Measurements from ENCODE around the gene GSTT4. TPM values are rescaled to one million over a fixed set of nuclear protein-coding genes. Genes with fewer than 3 reads are reported as not detected.

Gene GSTT4
- total RNA-seq, 5 donors from 2014 or later (not counting 1 experiment from before 2014, with no cell fraction given): not detected

- Histone ChIP-seq H3K27me3 (replicated peaks in 1 of 2; ENCODE audit: control insufficient read depth in 2 of 2, extremely low read depth in 1 of 2, insufficient read depth in 2 of 2, low read length in 1 of 2) (peaks cover 0 to 32% of the 10 kb centered on the region in 2 experiments), H3K36me3 (ENCODE audit: control insufficient read depth in 2 of 2, extremely low read depth in 1 of 2, insufficient read depth in 1 of 2, low read length in 1 of 2) (no peaks in the 10 kb centered on the region), H3K4me3 (ENCODE audit: control insufficient read depth in 1 of 2, extremely low read depth in 1 of 2, low read length in 1 of 2) (no peak overlapping the region), H3K9me3 (no peaks in the 10 kb centered on the region), H3K4me1 (ENCODE audit: control insufficient read depth in 1 of 2, extremely low read depth in 1 of 2, insufficient read depth in 2 of 2, low read length in 2 of 2) (peaks cover 3 to 17% of the 10 kb centered on the region in 2 experiments), H3K27ac (ENCODE audit: low read length) (no peak overlapping the region)
- no peaks in the 10 kb centered on the region for H3K36me3 Mint-ChIP-seq
- ATAC-seq (replicated peaks in 1 of 4): no peak
- no peak overlapping the region for H3K27ac Mint-ChIP-seq
- POLR2A ChIA-PET: interaction anchor here (0.6 to 0.7 kb wide), 3 partner anchors 169 to 352 kb away, joined by 3 to 7 read pairs (median 5); no protein-coding TSS in a partner anchor
- WGBS (ENCODE audit: insufficient coverage): no CpG with 5 or more reads among the region's 6 CpGs
- H3K4me3 Mint-ChIP-seq: no peak overlapping the region
- DNase-seq: no peak
- CTCF ChIA-PET: no interaction called here
- H3K4me1 Mint-ChIP-seq: peaks cover 20 to 32% (median 22%) of the 10 kb centered on the region in 3 donors
- H3K27me3 Mint-ChIP-seq: no peaks in the 10 kb centered on the region
- H3K9me3 Mint-ChIP-seq: no peaks in the 10 kb centered on the region
Measured at GRCh38 chr22:24008381-24009226, 3.4 kb upstream of the GSTT4 start.

- H3K27ac ChIP-seq (ENCODE audit: low read length): no peak overlapping the region
- no peak overlapping the region for H3K4me3 Mint-ChIP-seq
- no peak overlapping the region for H3K27ac Mint-ChIP-seq
- DNase-seq (no peak), ATAC-seq (replicated peaks in 1 of 4) (no peak)
- H3K4me1 ChIP-seq (ENCODE audit: control insufficient read depth in 1 of 2, extremely low read depth in 1 of 2, insufficient read depth in 2 of 2, low read length in 2 of 2): peaks cover 3 to 15% of the 10 kb centered on the region in 2 experiments
- no peaks in the 10 kb centered on the region for H3K9me3 ChIP-seq
- ChIA-PET POLR2A (interaction anchor here in 1 of 2 donors (0.7 kb wide), 1 partner anchor 312 kb away, joined by 3 read pairs; no protein-coding TSS in a partner anchor), CTCF (no interaction called here)
- H3K36me3 ChIP-seq (ENCODE audit: control insufficient read depth in 2 of 2, extremely low read depth in 1 of 2, insufficient read depth in 1 of 2, low read length in 1 of 2): no peaks in the 10 kb centered on the region
- H3K4me1 Mint-ChIP-seq: peaks cover 15 to 27% (median 17%) of the 10 kb centered on the region in 3 donors
- no peaks in the 10 kb centered on the region for H3K9me3 Mint-ChIP-seq
- no peak overlapping the region for H3K4me3 ChIP-seq (ENCODE audit: control insufficient read depth in 1 of 2, extremely low read depth in 1 of 2, low read length in 1 of 2)
- WGBS (ENCODE audit: insufficient coverage): 67% methylated on average over 1 of the region's 1 CpG
- H3K27me3 ChIP-seq (replicated peaks in 1 of 2; ENCODE audit: control insufficient read depth in 2 of 2, extremely low read depth in 1 of 2, insufficient read depth in 2 of 2, low read length in 1 of 2): peaks cover 0 to 36% of the 10 kb centered on the region in 2 experiments
- no peaks in the 10 kb centered on the region for H3K36me3 Mint-ChIP-seq
- no peaks in the 10 kb centered on the region for H3K27me3 Mint-ChIP-seq
Measured at GRCh38 chr22:24008022-24008283, 2.7 kb upstream of the GSTT4 start.

GRCh38 chr22:24007253-24008021 is 2.2 kb upstream of the GSTT4 start:
- no peaks in the 10 kb centered on the region for H3K27me3 Mint-ChIP-seq
- H3K36me3 ChIP-seq (ENCODE audit: control insufficient read depth in 2 of 2, extremely low read depth in 1 of 2, insufficient read depth in 1 of 2, low read length in 1 of 2): no peaks in the 10 kb centered on the region
- no peaks in the 10 kb centered on the region for H3K9me3 Mint-ChIP-seq
- no peak overlapping the region for H3K4me3 Mint-ChIP-seq
- H3K4me1 ChIP-seq (ENCODE audit: control insufficient read depth in 1 of 2, extremely low read depth in 1 of 2, insufficient read depth in 2 of 2, low read length in 2 of 2): peaks cover 2 to 10% of the 10 kb centered on the region in 2 experiments
- CTCF ChIA-PET: no interaction called here
- WGBS (ENCODE audit: insufficient coverage): 76% methylated on average over 6 of the region's 8 CpGs
- no peak for DNase-seq
- no peak overlapping the region for H3K4me3 ChIP-seq (ENCODE audit: control insufficient read depth in 1 of 2, extremely low read depth in 1 of 2, low read length in 1 of 2)
- ATAC-seq (replicated peaks in 1 of 4): no peak
- no peak overlapping the region for H3K27ac Mint-ChIP-seq
- peaks cover 13 to 25% (median 15%) of the 10 kb centered on the region in 3 donors for H3K4me1 Mint-ChIP-seq
- POLR2A ChIA-PET: no interaction called here
- H3K9me3 ChIP-seq: no peaks in the 10 kb centered on the region
- H3K27me3 ChIP-seq (replicated peaks in 1 of 2; ENCODE audit: control insufficient read depth in 2 of 2, extremely low read depth in 1 of 2, insufficient read depth in 2 of 2, low read length in 1 of 2): peaks cover 0 to 37% of the 10 kb centered on the region in 2 experiments
- H3K36me3 Mint-ChIP-seq: no peaks in the 10 kb centered on the region
- H3K27ac ChIP-seq (ENCODE audit: low read length): no peak overlapping the region

GRCh38 chr22:24006914-24007214 is 1.6 kb upstream of the GSTT4 start:
- H3K27ac ChIP-seq (ENCODE audit: low read length): no peak overlapping the region
- Mint-ChIP-seq H3K9me3 (no peaks in the 10 kb centered on the region), H3K36me3 (no peaks in the 10 kb centered on the region), H3K4me1 (peaks cover 9 to 19% (median 12%) of the 10 kb centered on the region in 3 donors), H3K4me3 (no peak overlapping the region), H3K27ac (no peak overlapping the region), H3K27me3 (peaks cover 3 to 4% of the 10 kb centered on the region in 2 donors)
- 87% methylated on average over 6 of the region's 6 CpGs for WGBS (ENCODE audit: insufficient coverage)
- CTCF ChIA-PET: interaction anchor here in 1 of 2 donors (0.6 kb wide), 1 partner anchor 148 kb away, joined by 4 read pairs; no protein-coding TSS in a partner anchor
- POLR2A ChIA-PET: interaction anchor here in 1 of 2 donors (0.6 kb wide), 1 partner anchor 209 kb away, joined by 3 read pairs; no protein-coding TSS in a partner anchor
- no peaks in the 10 kb centered on the region for H3K36me3 ChIP-seq (ENCODE audit: control insufficient read depth in 2 of 2, extremely low read depth in 1 of 2, insufficient read depth in 1 of 2, low read length in 1 of 2)
- H3K4me3 ChIP-seq (ENCODE audit: control insufficient read depth in 1 of 2, extremely low read depth in 1 of 2, low read length in 1 of 2): no peak overlapping the region
- H3K4me1 ChIP-seq (ENCODE audit: control insufficient read depth in 1 of 2, extremely low read depth in 1 of 2, insufficient read depth in 2 of 2, low read length in 2 of 2): peaks cover 0 to 7% of the 10 kb centered on the region in 2 experiments
- no peaks in the 10 kb centered on the region for H3K9me3 ChIP-seq
- no peak for ATAC-seq (replicated peaks in 1 of 4)
- H3K27me3 ChIP-seq (replicated peaks in 1 of 2; ENCODE audit: control insufficient read depth in 2 of 2, extremely low read depth in 1 of 2, insufficient read depth in 2 of 2, low read length in 1 of 2): peaks cover 0 to 42% of the 10 kb centered on the region in 2 experiments
- no peak for DNase-seq

GRCh38 chr22:24006207-24006913 is 1.1 kb upstream of the GSTT4 start:
- CTCF ChIA-PET: interaction anchor here in 1 of 2 donors (0.6 kb wide), 1 partner anchor 148 kb away, joined by 4 read pairs; no protein-coding TSS in a partner anchor
- POLR2A ChIA-PET: interaction anchor here in 1 of 2 donors (0.6 kb wide), 1 partner anchor 210 kb away, joined by 3 read pairs; no protein-coding TSS in a partner anchor
- no peak for ATAC-seq (replicated peaks in 1 of 4)
- DNase-seq: no peak
- peaks cover 3 to 4% of the 10 kb centered on the region in 2 donors for H3K27me3 Mint-ChIP-seq
- no peaks in the 10 kb centered on the region for H3K36me3 ChIP-seq (ENCODE audit: control insufficient read depth in 2 of 2, extremely low read depth in 1 of 2, insufficient read depth in 1 of 2, low read length in 1 of 2)
- H3K27ac ChIP-seq (ENCODE audit: low read length): no peak overlapping the region
- WGBS (ENCODE audit: insufficient coverage): 68% methylated on average over 7 of the region's 10 CpGs
- H3K9me3 ChIP-seq: no peaks in the 10 kb centered on the region
- H3K4me3 Mint-ChIP-seq: no peak overlapping the region
- peaks cover 0 to 46% of the 10 kb centered on the region in 2 experiments for H3K27me3 ChIP-seq (replicated peaks in 1 of 2; ENCODE audit: control insufficient read depth in 2 of 2, extremely low read depth in 1 of 2, insufficient read depth in 2 of 2, low read length in 1 of 2)
- no peaks in the 10 kb centered on the region for H3K9me3 Mint-ChIP-seq
- no peaks in the 10 kb centered on the region for H3K36me3 Mint-ChIP-seq
- peaks cover 0 to 7% of the 10 kb centered on the region in 2 experiments for H3K4me1 ChIP-seq (ENCODE audit: control insufficient read depth in 1 of 2, extremely low read depth in 1 of 2, insufficient read depth in 2 of 2, low read length in 2 of 2)
- H3K4me1 Mint-ChIP-seq: peaks cover 7 to 14% (median 10%) of the 10 kb centered on the region in 3 donors
- H3K27ac Mint-ChIP-seq: no peak overlapping the region
- no peak overlapping the region for H3K4me3 ChIP-seq (ENCODE audit: control insufficient read depth in 1 of 2, extremely low read depth in 1 of 2, low read length in 1 of 2)

GRCh38 chr22:24003887-24004286 is 1.4 kb downstream of the GSTT4 start:
- H3K27me3 Mint-ChIP-seq: peaks cover 3 to 4% of the 10 kb centered on the region in 2 donors
- Histone ChIP-seq H3K4me1 (ENCODE audit: control insufficient read depth in 1 of 2, extremely low read depth in 1 of 2, insufficient read depth in 2 of 2, low read length in 2 of 2) (no peaks in the 10 kb centered on the region), H3K36me3 (ENCODE audit: control insufficient read depth in 2 of 2, extremely low read depth in 1 of 2, insufficient read depth in 1 of 2, low read length in 1 of 2) (no peaks in the 10 kb centered on the region), H3K4me3 (ENCODE audit: control insufficient read depth in 1 of 2, extremely low read depth in 1 of 2, low read length in 1 of 2) (no peak overlapping the region), H3K27me3 (replicated peaks in 1 of 2; ENCODE audit: control insufficient read depth in 2 of 2, extremely low read depth in 1 of 2, insufficient read depth in 2 of 2, low read length in 1 of 2) (peaks cover 0 to 51% of the 10 kb centered on the region in 2 experiments), H3K9me3 (no peaks in the 10 kb centered on the region), H3K27ac (ENCODE audit: low read length) (no peak overlapping the region)
- no peak overlapping the region for H3K4me3 Mint-ChIP-seq
- WGBS (ENCODE audit: insufficient coverage): 87% methylated on average over 8 of the region's 9 CpGs
- H3K27ac Mint-ChIP-seq: no peak overlapping the region
- ChIA-PET CTCF (interaction anchor here in 1 of 2 donors (0.6 kb wide), 1 partner anchor 247 kb away, joined by 3 read pairs; no protein-coding TSS in a partner anchor), POLR2A (no interaction called here)
- H3K36me3 Mint-ChIP-seq: no peaks in the 10 kb centered on the region
- H3K4me1 Mint-ChIP-seq: no peaks in the 10 kb centered on the region
- ATAC-seq (replicated peaks in 1 of 4) (no peak), DNase-seq (no peak)
- no peaks in the 10 kb centered on the region for H3K9me3 Mint-ChIP-seq
